Measurements from ENCODE around the gene PCCA.
A peak's percentile ranks its signal among the peaks of the same experiment; 100 is the strongest.

The PCCA gene

DNA sequence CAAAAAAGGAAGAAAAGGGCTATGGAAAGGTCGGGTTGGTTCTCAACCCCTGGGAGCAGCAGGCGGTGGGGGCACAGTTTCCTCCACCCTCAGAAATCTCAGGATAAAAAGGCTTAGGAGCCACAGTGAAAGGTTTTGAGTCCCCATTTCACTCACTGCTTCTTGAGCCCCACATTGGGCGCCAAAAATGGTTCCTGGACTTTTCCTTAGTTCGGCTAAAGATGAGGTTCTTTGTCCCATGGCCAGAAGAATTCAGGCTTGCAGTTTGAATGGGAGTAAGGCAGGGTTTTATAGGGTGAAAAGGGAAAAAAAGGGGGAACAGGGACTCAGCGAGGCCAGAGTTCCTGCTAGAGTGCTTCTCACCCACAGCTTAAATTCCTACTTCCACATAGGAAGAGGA, 320.2 kb downstream of the PCCA start:
- no peaks in the 10 kb centered on the region for H3K27me3 ChIP-seq (replicated peaks)
- in situ Hi-C loops (cut with HindIII; ENCODE audit: low pct_ligation_motif_present, low sequenced_read_pairs) = no loop called here
- no peaks in the 10 kb centered on the region for H3K36me3 ChIP-seq (replicated peaks)
- TF ChIP-seq, protein P1, sequence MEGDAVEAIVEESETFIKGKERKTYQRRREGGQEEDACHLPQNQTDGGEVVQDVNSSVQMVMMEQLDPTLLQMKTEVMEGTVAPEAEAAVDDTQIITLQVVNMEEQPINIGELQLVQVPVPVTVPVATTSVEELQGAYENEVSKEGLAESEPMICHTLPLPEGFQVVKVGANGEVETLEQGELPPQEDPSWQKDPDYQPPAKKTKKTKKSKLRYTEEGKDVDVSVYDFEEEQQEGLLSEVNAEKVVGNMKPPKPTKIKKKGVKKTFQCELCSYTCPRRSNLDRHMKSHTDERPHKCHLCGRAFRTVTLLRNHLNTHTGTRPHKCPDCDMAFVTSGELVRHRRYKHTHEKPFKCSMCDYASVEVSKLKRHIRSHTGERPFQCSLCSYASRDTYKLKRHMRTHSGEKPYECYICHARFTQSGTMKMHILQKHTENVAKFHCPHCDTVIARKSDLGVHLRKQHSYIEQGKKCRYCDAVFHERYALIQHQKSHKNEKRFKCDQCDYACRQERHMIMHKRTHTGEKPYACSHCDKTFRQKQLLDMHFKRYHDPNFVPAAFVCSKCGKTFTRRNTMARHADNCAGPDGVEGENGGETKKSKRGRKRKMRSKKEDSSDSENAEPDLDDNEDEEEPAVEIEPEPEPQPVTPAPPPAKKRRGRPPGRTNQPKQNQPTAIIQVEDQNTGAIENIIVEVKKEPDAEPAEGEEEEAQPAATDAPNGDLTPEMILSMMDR (IDR thresholded peaks at IDR 0.05; ENCODE audit: low read depth, low read length, missing control alignments) = no peak
- H3K4me3 ChIP-seq (ENCODE audit: low read depth, low read length) = no peak overlapping the region
- no peak for DNase-seq
- no peak overlapping the region for H3K27ac ChIP-seq

DNA sequence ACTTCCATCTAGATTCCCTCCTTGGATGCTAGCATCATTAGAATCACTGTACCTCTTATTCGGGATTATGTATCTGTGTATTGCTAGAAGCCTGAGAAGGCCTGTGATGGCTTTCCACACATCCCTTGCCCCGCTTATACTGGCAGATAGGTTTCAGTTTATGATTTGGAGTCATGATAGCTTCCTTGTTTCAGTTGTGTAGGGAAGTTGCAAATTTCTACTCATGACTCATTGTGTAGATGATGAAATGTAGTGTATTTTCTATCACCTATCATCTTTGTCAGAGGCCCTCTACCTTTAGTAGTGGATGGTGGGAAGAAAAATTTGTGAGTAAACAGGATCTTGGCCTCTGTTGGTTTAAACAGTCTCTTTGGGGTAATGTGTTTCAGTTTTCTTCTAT, 334.5 kb downstream of the PCCA start:
- Histone ChIP-seq H3K27ac (no peak overlapping the region), H3K4me3 (ENCODE audit: low read depth, low read length) (no peak overlapping the region), H3K27me3 (replicated peaks) (no peaks in the 10 kb centered on the region), H3K36me3 (replicated peaks) (no peaks in the 10 kb centered on the region)
- DNase-seq = no peak
- in situ Hi-C loops (cut with HindIII; ENCODE audit: low pct_ligation_motif_present, low sequenced_read_pairs) = no loop called here
- TF ChIP-seq, protein P1 (IDR thresholded peaks at IDR 0.05; ENCODE audit: low read depth, low read length, missing control alignments) = no peak

DNA sequence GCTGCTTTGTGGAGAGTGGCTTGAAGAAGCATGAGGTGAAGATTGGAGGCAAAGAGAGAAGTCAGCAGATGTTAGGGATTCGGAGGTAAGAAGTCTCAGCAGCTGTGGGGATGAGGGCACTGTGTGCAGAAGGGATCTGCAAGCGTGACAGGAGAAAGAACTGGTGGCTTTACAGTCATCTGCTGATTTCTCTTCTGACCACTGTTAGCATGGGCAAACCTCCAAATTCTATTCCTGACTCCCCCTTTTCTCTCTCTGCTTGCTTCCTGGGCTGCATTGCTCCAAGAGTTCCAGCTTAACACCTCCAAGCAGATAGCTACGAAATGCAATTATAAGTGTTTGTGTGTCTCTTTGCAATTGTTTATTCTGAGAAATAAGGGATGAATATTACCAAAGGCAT, 340.1 kb downstream of the PCCA start:
- no peaks in the 10 kb centered on the region for H3K27me3 ChIP-seq (replicated peaks)
- H3K36me3 ChIP-seq (replicated peaks) = no peaks in the 10 kb centered on the region
- H3K27ac ChIP-seq = no peak overlapping the region
- in situ Hi-C loops (cut with HindIII; ENCODE audit: low pct_ligation_motif_present, low sequenced_read_pairs) = no loop called here
- no peak for DNase-seq
- TF ChIP-seq, protein P1 (IDR thresholded peaks at IDR 0.05; ENCODE audit: low read depth, low read length, missing control alignments) = no peak
- H3K4me3 ChIP-seq (ENCODE audit: low read depth, low read length) = no peak overlapping the region

DNA sequence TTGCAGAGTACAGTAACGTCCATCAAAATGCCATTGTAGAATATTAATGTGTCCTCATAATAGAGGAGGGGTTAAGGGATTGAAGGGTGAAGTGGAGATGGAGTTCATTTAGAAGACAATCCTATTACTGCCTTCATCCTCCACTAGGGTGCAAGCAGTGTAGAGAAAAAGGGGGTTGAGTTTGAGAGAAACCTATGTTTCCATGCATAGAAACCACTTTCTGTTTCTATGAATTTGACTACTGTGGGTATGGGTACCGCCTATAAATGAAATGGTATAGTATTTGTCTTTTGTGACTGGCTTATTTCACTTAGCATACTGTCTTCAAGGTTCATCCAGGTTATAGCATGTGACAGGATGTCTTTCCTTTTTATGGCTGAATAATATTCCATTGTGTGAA, 343.7 kb downstream of the PCCA start:
- Histone ChIP-seq H3K36me3 (replicated peaks) (no peaks in the 10 kb centered on the region), H3K4me3 (ENCODE audit: low read depth, low read length) (no peak overlapping the region), H3K27ac (no peak overlapping the region), H3K27me3 (replicated peaks) (no peaks in the 10 kb centered on the region)
- TF ChIP-seq, protein P1 (IDR thresholded peaks at IDR 0.05; ENCODE audit: low read depth, low read length, missing control alignments) = no peak
- in situ Hi-C loops (cut with HindIII; ENCODE audit: low pct_ligation_motif_present, low sequenced_read_pairs) = no loop called here
- no peak for DNase-seq

DNA sequence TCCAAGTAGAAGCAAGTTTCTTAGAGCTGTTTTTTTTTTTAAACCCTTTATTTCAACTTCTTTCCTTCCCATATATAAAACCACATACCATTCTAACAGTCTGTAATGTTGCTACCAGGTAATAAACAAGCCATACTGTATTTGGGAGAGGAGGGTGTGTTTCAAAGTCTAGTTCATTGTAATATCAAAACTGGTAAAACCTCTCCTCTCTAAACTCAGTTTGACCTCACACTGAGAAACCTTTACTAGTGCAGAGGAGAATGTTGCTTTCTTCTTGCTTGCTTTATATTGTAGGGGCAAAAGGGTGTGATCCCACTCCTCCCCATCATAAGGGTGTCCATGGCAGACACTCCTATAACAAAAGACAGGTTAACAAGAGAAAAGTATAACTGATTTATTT, 344.6 kb downstream of the PCCA start:
- in situ Hi-C loops (cut with HindIII; ENCODE audit: low pct_ligation_motif_present, low sequenced_read_pairs) = no loop called here
- Histone ChIP-seq H3K27ac (no peak overlapping the region), H3K4me3 (ENCODE audit: low read depth, low read length) (no peak overlapping the region), H3K36me3 (replicated peaks) (no peaks in the 10 kb centered on the region), H3K27me3 (replicated peaks) (no peaks in the 10 kb centered on the region)
- no peak for DNase-seq
- TF ChIP-seq, protein P1 (IDR thresholded peaks at IDR 0.05; ENCODE audit: low read depth, low read length, missing control alignments) = no peak

DNA sequence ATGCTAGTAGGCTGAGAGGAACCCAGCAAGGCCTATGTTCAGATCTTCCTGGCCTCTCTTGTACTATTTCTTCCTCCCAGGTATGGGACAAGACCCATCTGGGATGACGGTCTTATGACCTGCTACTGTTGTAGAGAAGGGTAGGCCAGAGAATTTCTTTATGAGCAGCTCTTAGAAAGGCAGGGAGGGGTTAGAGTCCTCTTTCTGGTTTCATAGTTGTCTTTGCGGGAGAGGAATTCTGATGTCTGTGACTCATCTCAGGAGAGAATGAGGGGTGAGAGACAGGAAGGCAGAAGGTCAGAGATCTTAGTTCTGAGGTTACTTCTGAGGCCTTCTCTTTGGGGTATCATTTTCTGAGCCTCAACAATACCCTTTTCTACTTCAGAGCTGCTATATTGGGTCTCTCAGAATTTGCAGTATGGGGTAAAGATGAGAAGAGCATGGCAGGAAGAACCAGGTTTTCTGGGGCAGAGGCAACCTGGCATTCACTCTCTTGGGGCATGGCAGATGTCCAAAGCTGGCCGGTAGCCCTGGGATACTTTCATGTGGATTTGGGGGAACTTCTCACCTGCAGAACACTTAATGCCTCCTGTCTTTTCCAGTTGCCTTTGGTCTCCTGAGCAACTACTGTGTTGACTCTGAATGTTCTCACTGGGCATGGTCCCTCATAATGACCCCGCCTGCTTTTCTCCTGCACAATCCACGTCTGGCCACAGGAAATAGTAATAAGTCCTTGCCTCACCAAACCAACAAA, 345.3 kb downstream of the PCCA start:
- DNase-seq = peak; percentile 62
- in situ Hi-C loops (cut with HindIII; ENCODE audit: low pct_ligation_motif_present, low sequenced_read_pairs) = no loop called here
- H3K36me3 ChIP-seq (replicated peaks) = no peaks in the 10 kb centered on the region
- no peak overlapping the region for H3K4me3 ChIP-seq (ENCODE audit: low read depth, low read length)
- H3K27me3 ChIP-seq (replicated peaks) = no peaks in the 10 kb centered on the region
- H3K27ac ChIP-seq = peak overlapping the region; percentile 9
- TF ChIP-seq, protein P1 (IDR thresholded peaks at IDR 0.05; ENCODE audit: low read depth, low read length, missing control alignments) = no peak

Measured in brain microvascular endothelial cell (primary cell).